H1 (cell line): Measurements from ENCODE around the gene SUDS3. TPM values are rescaled to one million over a fixed set of nuclear protein-coding genes. Genes with fewer than 3 reads are reported as not detected.

Experiments used
- CTCF ChIA-PET: fragments of 300-600 bp; sonication (Branson Sonifier 250); formaldehyde crosslinking; loops from one replicate; lab custom pipeline; 2021; ENCODE audit not compliant: partially characterized antibody; lab: Charles Lee
- POLR2A ChIA-PET: fragments of 300-600 bp; sonication (Branson Sonifier 250); formaldehyde crosslinking; loops from one replicate; lab custom pipeline; 2021; ENCODE audit warnings: inconsistent platforms; ENCODE audit not compliant: partially characterized antibody; lab: Charles Lee
- DNase-seq, 2 experiments: peaks; one replicate each; pipeline versions ENCODE4 v3.0.0 to v3.0.0-alpha.2; 2010 to 2022; ENCODE audit warnings: low spot score in 2 of 2, low read depth in 1 of 2, mixed read lengths in 1 of 2
- FAIRE-seq: peaks from 2 replicates; lab custom pipeline; 2011; peaks lifted over from hg19 to GRCh38; lab: Jason Lieb, UNC
- H2AFZ ChIP-seq: 2 replicates; pipeline ENCODE4 v1.8.1; 2012; ENCODE audit warnings: low read length, inconsistent platforms
- H2AK5ac ChIP-seq: 2 replicates; pipeline ENCODE4 v1.6.1; 2013; ENCODE audit warnings: low read depth, low read length
- H2BK120ac ChIP-seq: replicated peaks from 2 replicates; pipeline ENCODE3; 2013; ENCODE audit warnings: low read depth, low read length, inconsistent platforms
- H2BK12ac ChIP-seq: 2 replicates; pipeline ENCODE4 v1.6.1; 2013; ENCODE audit warnings: low read depth, low read length
- H2BK15ac ChIP-seq: 2 replicates; pipeline ENCODE4 v1.6.1; 2013; ENCODE audit warnings: low read length
- H2BK20ac ChIP-seq: 2 replicates; pipeline ENCODE4 v1.6.1; 2013; ENCODE audit warnings: low read length
- H2BK5ac ChIP-seq: 2 replicates; pipeline ENCODE4 v1.6.1; 2013; ENCODE audit warnings: low read depth, low read length
- H3K14ac ChIP-seq: 2 replicates; pipeline ENCODE4 v1.6.1; 2013; ENCODE audit warnings: inconsistent platforms; ENCODE audit not compliant: insufficient read length
- H3K18ac ChIP-seq: 2 replicates; pipeline ENCODE4 v1.6.1; 2013; ENCODE audit warnings: low read length; ENCODE audit errors: extremely low read depth
- H3K23ac ChIP-seq: 2 replicates; pipeline ENCODE4 v1.6.1; 2013; ENCODE audit warnings: inconsistent platforms; ENCODE audit not compliant: insufficient read length
- H3K23me2 ChIP-seq: 2 replicates; pipeline ENCODE4 v1.6.1; 2013; ENCODE audit warnings: low read depth, low read length
- H3K27ac ChIP-seq: 2 replicates; pipeline ENCODE4 v1.6.1; 2011; ENCODE audit warnings: low read depth, low read length, inconsistent platforms
- H3K27me3 ChIP-seq, 4 experiments: replicated peaks in 1 of 4; 1 replicate in 1 of 4; 2 replicates in 3 of 4; pipeline versions ENCODE4 v1.6.1 to v1.8.1; 2011 to 2013; ENCODE audit warnings: low read length in 3 of 4, mild to moderate bottlenecking in 3 of 4, inconsistent platforms in 2 of 4, mixed read lengths in 2 of 4, moderate library complexity in 1 of 4; ENCODE audit not compliant: control insufficient read depth in 3 of 4, insufficient read depth in 3 of 4; ENCODE audit errors: extremely low read depth in 1 of 4
- H3K36me3 ChIP-seq, 4 experiments: 2 replicates each; pipeline versions ENCODE4 v1.6.1 to v1.8.1; 2011 to 2013; ENCODE audit warnings: mild to moderate bottlenecking in 4 of 4, low read length in 3 of 4, moderate library complexity in 2 of 4, control low read depth in 1 of 4, inconsistent platforms in 1 of 4; ENCODE audit not compliant: insufficient read depth in 4 of 4, control insufficient read depth in 2 of 4
- H3K4ac ChIP-seq: replicated peaks from 2 replicates; pipeline ENCODE3; 2013; ENCODE audit warnings: low read length, low read depth, mixed read lengths, inconsistent platforms; ENCODE audit not compliant: insufficient read length
- H3K4me1 ChIP-seq, 4 experiments: replicated peaks in 1 of 4; 1 replicate in 1 of 4; 2 replicates in 3 of 4; pipeline versions ENCODE4 v1.6.1 to v1.8.1; 2011 to 2013; ENCODE audit warnings: low read length in 3 of 4, inconsistent platforms in 2 of 4, mixed read lengths in 1 of 4; ENCODE audit not compliant: insufficient read depth in 4 of 4, control insufficient read depth in 3 of 4
- H3K4me2 ChIP-seq, 2 experiments: 2 replicates each; pipeline versions ENCODE4 v1.6.1 to v1.8.1; 2011 to 2013; ENCODE audit warnings: low read depth in 2 of 2, low read length in 2 of 2, control low read depth in 1 of 2, inconsistent platforms in 1 of 2, mild to moderate bottlenecking in 1 of 2; ENCODE audit not compliant: insufficient read depth in 1 of 2
- H3K4me3 ChIP-seq, 4 experiments: fragments of 200-600, 300-600 bp in 1 of 4; sonication (generic), shearing (Covaris generic), sonication (Bioruptor Twin) in 1 of 4; 2 replicates each; pipeline versions ENCODE4 v1.5.1 to v1.8.1; 2011 to 2016; ENCODE audit warnings: low read length in 4 of 4, low read depth in 3 of 4, control low read depth in 2 of 4, inconsistent platforms in 2 of 4, mild to moderate bottlenecking in 2 of 4, mixed read lengths in 1 of 4, moderate library complexity in 1 of 4; ENCODE audit not compliant: insufficient read depth in 2 of 4; ENCODE audit errors: extremely low read depth in 1 of 4
- H3K56ac ChIP-seq: replicated peaks from 2 replicates; pipeline ENCODE3; 2013; ENCODE audit warnings: low read depth, mild to moderate bottlenecking, mixed read lengths, low read length, inconsistent platforms; ENCODE audit not compliant: insufficient read length
- H3K79me1 ChIP-seq: 2 replicates; pipeline ENCODE4 v1.6.1; 2013; ENCODE audit warnings: low read depth, low read length, control low read depth
- H3K79me2 ChIP-seq, 2 experiments: 2 replicates each; pipeline versions ENCODE4 v1.6.1 to v1.8.1; 2012 to 2013; ENCODE audit warnings: low read length in 2 of 2, mild to moderate bottlenecking in 2 of 2, inconsistent platforms in 1 of 2; ENCODE audit not compliant: insufficient read depth in 2 of 2, control insufficient read depth in 1 of 2
- H3K9ac ChIP-seq, 4 experiments: replicated peaks in 1 of 4; 1 replicate in 1 of 4; 2 replicates in 3 of 4; pipeline versions ENCODE4 v1.6.1 to v1.8.1; 2011 to 2013; ENCODE audit warnings: low read depth in 3 of 4, low read length in 3 of 4, control low read depth in 2 of 4, mild to moderate bottlenecking in 2 of 4, moderate library complexity in 2 of 4, inconsistent platforms in 1 of 4; ENCODE audit errors: extremely low read depth in 1 of 4
- H3K9me3 ChIP-seq, 2 experiments: 2 replicates each; pipeline versions ENCODE4 v1.6.1 to v1.8.1; 2012 to 2013; ENCODE audit warnings: mild to moderate bottlenecking in 2 of 2, moderate library complexity in 2 of 2, control low read depth in 1 of 2, inconsistent platforms in 1 of 2, low read depth in 1 of 2, low read length in 1 of 2, mixed read lengths in 1 of 2; ENCODE audit not compliant: insufficient read depth in 2 of 2
- H4K20me1 ChIP-seq, 2 experiments: replicated peaks in 1 of 2; 2 replicates each; pipeline versions ENCODE3 to v1.8.1; 2011 to 2013; ENCODE audit warnings: inconsistent platforms in 2 of 2, low read length in 2 of 2, mild to moderate bottlenecking in 1 of 2; ENCODE audit not compliant: insufficient read depth in 2 of 2, control insufficient read depth in 1 of 2
- H4K5ac ChIP-seq: 2 replicates; pipeline ENCODE4 v1.6.1; 2013; ENCODE audit warnings: low read length, low read depth, mixed read lengths, inconsistent platforms; ENCODE audit not compliant: insufficient read length
- H4K8ac ChIP-seq: 2 replicates; pipeline ENCODE4 v1.8.0; 2013; ENCODE audit warnings: mild to moderate bottlenecking, moderate library complexity, low read length, inconsistent platforms; ENCODE audit not compliant: insufficient read depth; ENCODE audit errors: extremely low read depth
- H4K91ac ChIP-seq: replicated peaks from 2 replicates; pipeline ENCODE3; 2013; ENCODE audit warnings: low read length, mixed read lengths, inconsistent platforms; ENCODE audit not compliant: insufficient read length
- GTF2F1 ChIP-seq: IDR thresholded peaks from 2 replicates; pipeline ENCODE4 v1.6.1; 2012; ENCODE audit warnings: low read depth, low read length, improper control_type of control experiment, borderline replicate concordance
- KDM1A ChIP-seq: fragments of 200-600, 300-600 bp; sonication (generic); IDR thresholded peaks from 2 replicates; pipeline ENCODE4 v1.7.1; 2016; ENCODE audit warnings: mild to moderate bottlenecking, low read length, borderline replicate concordance
- RAD21 ChIP-seq, 2 experiments: IDR thresholded peaks in 1 of 2; conservative IDR thresholded peaks in 1 of 2; 2 replicates each; pipeline ENCODE4 v1.6.1; 2011; ENCODE audit warnings: low read depth in 2 of 2, low read length in 2 of 2, improper control_type of control experiment in 1 of 2, inconsistent platforms in 1 of 2, mild to moderate bottlenecking in 1 of 2, moderate library complexity in 1 of 2
- SRF ChIP-seq: IDR thresholded peaks from 2 replicates; pipeline ENCODE4 v1.6.1; 2011; ENCODE audit warnings: mild to moderate bottlenecking, low read depth, low read length, moderate library complexity
- WGBS, 2 experiments: shearing (Covaris generic) in 1 of 2; methylation state at CpG; one replicate each; pipeline versions ENCODE4 v1.1.6 to v1.1.7; 2013 to 2015; ENCODE audit warnings: low lambda C conversion rate in 2 of 2, mixed read lengths in 2 of 2, inconsistent platforms in 1 of 2, low coverage in 1 of 2, missing lambda C conversion rate in 1 of 2; ENCODE audit not compliant: insufficient replicate concordance in 2 of 2, insufficient coverage in 1 of 2, insufficient read length in 1 of 2; ENCODE audit errors: extremely low coverage in 1 of 2, missing lambda C conversion rate in 1 of 2; 5-methylcytosine and 5-hydroxymethylcytosine counted together
- polyA plus RNA-seq, 7 experiments: library from polyadenylated mRNA; depleted of rRNA in 3 of 7; stranded (reverse) in 5 of 7; unstranded in 2 of 7; fragments of >200 nt in 5 of 7; fragments of 200-250 nt in 2 of 7; gene quantifications; 1 replicate in 5 of 7; 2 replicates in 1 of 7; 4 replicates in 1 of 7; pipeline versions ENCODE4 v1.2.1 to v1.2.3, GENCODE V29; 2011 to 2013; ENCODE audit warnings: missing spikeins in 2 of 7, mixed read lengths in 2 of 7
- total RNA-seq: library from RNA; stranded (reverse); fragmentation: NEBNext Ultra II Directional; extraction: Animal tissue kit (Norgen Biotek cat#: 25700); gene quantifications from 2 replicates; pipeline ENCODE4 v1.2.1, GENCODE V29; 2021
- TF ChIP-seq, protein P1 (sequence below), 3 experiments: IDR thresholded peaks; 1 replicate in 2 of 3; 2 replicates in 1 of 3; pipeline versions ENCODE4 v1.5.1 to v1.6.1; 2011; ENCODE audit warnings: low read length in 3 of 3, mild to moderate bottlenecking in 3 of 3, inconsistent platforms in 2 of 3, low read depth in 1 of 3, moderate library complexity in 1 of 3; ENCODE audit not compliant: insufficient read depth in 1 of 3; ENCODE audit errors: control extremely low read depth in 1 of 3
- TF ChIP-seq, protein P2 (sequence below): IDR thresholded peaks from 2 replicates; pipeline ENCODE4 v1.6.1; 2012; ENCODE audit warnings: inconsistent platforms

The SUDS3 gene
- total and polyA plus RNA-seq, 2 of the 8 experiments (the other 6 are each of a cell fraction or from before 2014, with no cell fraction given) = 30.0 to 58.7 TPM

- H3K9me3 ChIP-seq = no peaks in the 10 kb centered on the region
- WGBS, 2 experiments = 77% methylated on average over 10 of the region's 10 CpGs; no CpG with 5 or more reads in 1 of the 2 experiments
- no peak overlapping the region for H3K9ac ChIP-seq
- no peak overlapping the region; the same call in 1 of the 2 replicates for H4K8ac ChIP-seq
- H4K20me1 ChIP-seq = no peaks in the 10 kb centered on the region
- TF ChIP-seq, protein P1, sequence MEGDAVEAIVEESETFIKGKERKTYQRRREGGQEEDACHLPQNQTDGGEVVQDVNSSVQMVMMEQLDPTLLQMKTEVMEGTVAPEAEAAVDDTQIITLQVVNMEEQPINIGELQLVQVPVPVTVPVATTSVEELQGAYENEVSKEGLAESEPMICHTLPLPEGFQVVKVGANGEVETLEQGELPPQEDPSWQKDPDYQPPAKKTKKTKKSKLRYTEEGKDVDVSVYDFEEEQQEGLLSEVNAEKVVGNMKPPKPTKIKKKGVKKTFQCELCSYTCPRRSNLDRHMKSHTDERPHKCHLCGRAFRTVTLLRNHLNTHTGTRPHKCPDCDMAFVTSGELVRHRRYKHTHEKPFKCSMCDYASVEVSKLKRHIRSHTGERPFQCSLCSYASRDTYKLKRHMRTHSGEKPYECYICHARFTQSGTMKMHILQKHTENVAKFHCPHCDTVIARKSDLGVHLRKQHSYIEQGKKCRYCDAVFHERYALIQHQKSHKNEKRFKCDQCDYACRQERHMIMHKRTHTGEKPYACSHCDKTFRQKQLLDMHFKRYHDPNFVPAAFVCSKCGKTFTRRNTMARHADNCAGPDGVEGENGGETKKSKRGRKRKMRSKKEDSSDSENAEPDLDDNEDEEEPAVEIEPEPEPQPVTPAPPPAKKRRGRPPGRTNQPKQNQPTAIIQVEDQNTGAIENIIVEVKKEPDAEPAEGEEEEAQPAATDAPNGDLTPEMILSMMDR (IDR thresholded peaks at IDR 0.05; ENCODE audit: control extremely low read depth in 1 of 3, insufficient read depth in 1 of 3, low read depth in 1 of 3, low read length in 3 of 3) = peak; percentile 30 to 78 (median 75)
- TF ChIP-seq KDM1A (no peak), GTF2F1 (no peak), RAD21 (IDR thresholded peaks at IDR 0.05 in 1 of 2, conservative IDR thresholded peaks at IDR 0.05 in 1 of 2; ENCODE audit: low read depth in 2 of 2, low read length in 2 of 2) (peak; percentile 93 to 95), SRF (peak; percentile 57; the same call in 1 of the 2 replicates)
- TF ChIP-seq, protein P2, sequence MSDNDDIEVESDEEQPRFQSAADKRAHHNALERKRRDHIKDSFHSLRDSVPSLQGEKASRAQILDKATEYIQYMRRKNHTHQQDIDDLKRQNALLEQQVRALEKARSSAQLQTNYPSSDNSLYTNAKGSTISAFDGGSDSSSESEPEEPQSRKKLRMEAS = no peak
- peak overlapping the region; percentile 87 for H2BK20ac ChIP-seq
- H3K4me1 ChIP-seq = no peaks in the 10 kb centered on the region
- no peaks in the 10 kb centered on the region for H3K79me1 ChIP-seq
- H2BK15ac ChIP-seq = no peak overlapping the region
- H3K4me3 ChIP-seq = no peak overlapping the region
- POLR2A ChIA-PET = interaction anchor here (1.5 kb wide), 1 partner anchor 17 kb away, joined by 3 read pairs; no protein-coding TSS in a partner anchor
- no peak overlapping the region for H4K91ac ChIP-seq
- no peaks in the 10 kb centered on the region for H3K79me2 ChIP-seq
- CTCF ChIA-PET = interaction anchor here (0.6 to 5.2 kb wide), 50 partner anchors 9 to 977 kb away, joined by 3 to 34 read pairs (median 4); no protein-coding TSS in a partner anchor
- DNase-seq (peak in 1 of 2 experiments; percentile 57), FAIRE-seq (peak; percentile 75)
- H3K27ac ChIP-seq = no peak overlapping the region
- H2BK120ac ChIP-seq = no peak overlapping the region
- no peak overlapping the region; the same call in 1 of the 2 replicates for H2BK12ac ChIP-seq
- no peak overlapping the region for H2AK5ac ChIP-seq
- no peak overlapping the region for H3K14ac ChIP-seq
- no peak overlapping the region for H3K56ac ChIP-seq
- H4K5ac ChIP-seq = no peak overlapping the region
- no peak overlapping the region for H3K18ac ChIP-seq
- no peak overlapping the region for H3K4me2 ChIP-seq
- H2AFZ ChIP-seq = no peak overlapping the region
- H3K27me3 ChIP-seq = no peaks in the 10 kb centered on the region
- H3K36me3 ChIP-seq = no peaks in the 10 kb centered on the region
- peak overlapping the region; percentile 13; the same call in 1 of the 2 replicates for H2BK5ac ChIP-seq
- H3K23me2 ChIP-seq = 0 out of 2 replicates have a peak, but pooled peaks cover 2% of the 10 kb centered on the region
- H3K23ac ChIP-seq = no peak overlapping the region
- no peak overlapping the region for H3K4ac ChIP-seq
Observed at GRCh38 chr12:118436002-118436730, 59.8 kb downstream of the SUDS3 start.
